ENCODE data around the gene SPDL1. TPM values are rescaled to one million over a fixed set of nuclear protein-coding genes. Genes with fewer than 3 reads are reported as not detected.

The SPDL1 gene, protein sequence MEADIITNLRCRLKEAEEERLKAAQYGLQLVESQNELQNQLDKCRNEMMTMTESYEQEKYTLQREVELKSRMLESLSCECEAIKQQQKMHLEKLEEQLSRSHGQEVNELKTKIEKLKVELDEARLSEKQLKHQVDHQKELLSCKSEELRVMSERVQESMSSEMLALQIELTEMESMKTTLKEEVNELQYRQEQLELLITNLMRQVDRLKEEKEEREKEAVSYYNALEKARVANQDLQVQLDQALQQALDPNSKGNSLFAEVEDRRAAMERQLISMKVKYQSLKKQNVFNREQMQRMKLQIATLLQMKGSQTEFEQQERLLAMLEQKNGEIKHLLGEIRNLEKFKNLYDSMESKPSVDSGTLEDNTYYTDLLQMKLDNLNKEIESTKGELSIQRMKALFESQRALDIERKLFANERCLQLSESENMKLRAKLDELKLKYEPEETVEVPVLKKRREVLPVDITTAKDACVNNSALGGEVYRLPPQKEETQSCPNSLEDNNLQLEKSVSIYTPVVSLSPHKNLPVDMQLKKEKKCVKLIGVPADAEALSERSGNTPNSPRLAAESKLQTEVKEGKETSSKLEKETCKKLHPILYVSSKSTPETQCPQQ
- 32.8 and 35.1 TPM in 2 replicates for total RNA-seq

DNA sequence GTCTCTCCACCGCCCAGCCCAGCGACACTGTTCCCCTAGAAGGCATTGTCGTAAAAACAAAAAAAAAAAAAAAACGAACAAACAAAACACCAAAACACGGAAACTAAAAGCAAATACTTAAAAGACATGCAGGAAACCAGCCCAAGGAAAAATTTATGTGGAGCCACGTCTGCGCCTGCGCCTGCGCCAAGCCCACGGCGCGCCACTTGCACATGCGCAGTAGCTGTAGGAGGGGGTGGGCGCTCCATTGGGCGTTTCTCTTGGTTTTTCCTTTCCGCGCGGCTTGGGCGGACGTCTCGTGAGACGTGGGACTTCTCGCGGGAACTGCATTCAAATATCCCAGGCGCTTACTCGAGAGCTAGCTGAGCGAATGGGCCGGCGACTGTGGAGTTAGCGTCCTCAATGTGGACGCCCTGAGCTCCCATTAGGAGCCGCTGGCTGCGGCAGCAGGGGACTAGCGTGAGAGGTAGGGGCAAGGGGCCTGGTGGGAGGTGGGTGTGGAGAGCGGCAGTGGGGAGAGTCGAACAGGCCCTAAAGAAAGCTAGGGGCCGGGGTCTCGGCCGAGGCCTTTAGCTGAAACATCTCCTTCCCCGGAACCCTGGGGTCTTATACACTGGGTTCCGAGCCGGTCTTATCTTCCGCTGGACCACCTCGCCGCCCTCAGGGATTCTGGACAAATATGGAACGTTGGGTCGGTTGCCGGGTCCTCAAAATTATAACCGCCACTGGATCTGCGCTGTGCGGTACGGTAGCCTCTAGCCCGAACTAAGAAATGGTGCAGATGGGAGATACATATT is at the start of gene SPDL1:
Gene SPDL1 (plus strand): TSS at position 350 of the 797 bp plus-strand sequence. CDS start 4,644 bp downstream, outside the sequence.
- DNase-seq (ENCODE audit: low read depth), result peak; percentile 92

- no peak for DNase-seq (ENCODE audit: low read depth)
These were observed 49.2 kb upstream of the SPDL1 start for GRCh38 chr5:169534311-169534880.

GRCh38 chr5:169534939-169535338 is 48.6 kb upstream of the SPDL1 start:
- no peak for DNase-seq (ENCODE audit: low read depth)

DNA sequence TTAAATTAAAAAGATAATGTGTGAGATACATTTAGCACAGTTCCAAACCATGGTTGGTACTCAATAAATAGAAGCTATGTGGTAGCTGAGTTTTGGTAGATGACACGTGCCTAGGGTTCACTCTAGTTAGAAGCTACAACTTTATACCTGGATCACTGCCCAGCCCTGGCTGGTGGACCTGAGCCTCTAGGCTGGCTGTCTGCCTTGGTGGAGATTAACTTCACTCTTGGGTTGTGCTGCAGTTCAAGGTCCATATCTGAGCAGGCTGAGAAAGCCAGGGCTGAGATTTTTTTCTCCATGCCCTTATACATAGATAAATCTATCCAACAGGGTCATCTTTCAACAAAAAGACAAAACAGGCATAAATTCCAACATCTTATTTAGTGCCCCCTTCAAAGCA is 44.6 kb upstream of the SPDL1 start:
- no peak for DNase-seq (ENCODE audit: low read depth)

DNA sequence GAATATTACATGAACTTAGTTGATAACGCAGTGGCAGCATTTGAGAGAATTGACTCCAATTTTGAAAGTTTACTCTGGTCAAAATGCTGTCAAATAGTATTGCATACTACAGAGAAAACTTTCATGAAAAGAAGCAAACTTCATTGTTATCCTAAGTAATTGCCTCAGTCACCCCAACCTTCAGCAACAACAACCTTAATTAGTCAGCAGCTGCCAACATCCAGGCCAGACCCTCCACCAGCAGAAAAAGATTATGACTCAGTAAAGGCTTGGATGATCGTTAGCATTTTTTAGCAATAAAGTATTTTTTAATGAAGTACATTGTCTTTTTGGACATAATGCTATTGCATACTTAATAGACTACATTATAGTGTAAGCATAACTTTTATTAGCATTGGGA is 40.8 kb upstream of the SPDL1 start:
- DNase-seq (ENCODE audit: low read depth), result no peak

DNA sequence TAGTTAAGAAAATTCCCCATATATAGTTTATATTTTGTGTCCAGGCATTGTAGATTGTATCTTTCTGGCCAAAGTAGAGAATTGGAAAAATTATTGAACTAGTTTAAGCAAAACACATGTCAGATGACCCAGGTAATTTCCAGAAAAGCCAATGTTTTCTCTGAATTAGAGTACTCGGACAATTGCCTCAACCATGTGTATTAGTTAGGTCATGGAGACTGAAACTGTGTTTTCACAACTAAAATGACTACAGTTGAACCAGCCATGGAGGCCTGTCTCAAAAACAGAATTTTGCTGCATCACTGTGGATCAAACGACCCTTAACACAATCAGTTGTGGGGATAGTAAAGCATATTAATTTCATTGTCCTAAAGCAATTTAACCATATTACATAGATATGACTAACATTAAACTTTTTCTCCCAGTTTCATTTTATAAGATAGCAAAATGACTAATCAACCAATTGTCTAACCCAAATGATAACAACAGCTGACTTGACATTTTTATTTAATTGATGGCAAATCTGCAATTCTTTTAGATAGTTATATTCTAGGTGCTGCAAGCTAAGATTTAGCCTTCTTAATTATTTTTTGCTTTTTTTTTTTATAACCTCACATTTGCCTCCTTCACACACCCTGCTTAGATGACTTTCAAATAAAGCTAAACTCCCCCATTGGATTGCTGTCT is 39.2 kb upstream of the SPDL1 start:
- DNase-seq (ENCODE audit: low read depth), result no peak

DNA sequence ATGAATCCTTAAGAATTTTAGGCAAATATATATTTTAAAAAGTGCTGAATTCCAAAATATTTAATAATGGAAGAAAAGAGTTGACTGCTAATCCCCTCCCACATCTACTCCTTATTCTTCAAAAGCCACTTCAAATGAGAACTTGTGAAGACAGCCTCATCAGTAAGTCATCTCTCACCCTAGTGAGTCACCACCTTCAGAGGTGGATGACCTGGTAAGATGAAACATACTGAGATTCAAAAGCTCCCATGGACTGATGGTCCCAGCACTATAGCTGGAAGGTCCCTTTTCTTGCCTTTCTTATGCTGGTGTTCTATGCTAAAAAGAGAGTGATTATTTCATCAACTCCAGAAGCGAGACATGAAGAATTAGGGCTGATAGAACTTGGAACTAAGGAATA is 37.8 kb upstream of the SPDL1 start:
- peak; percentile 66 for DNase-seq (ENCODE audit: low read depth)

GRCh38 chr5:169546346-169546745 is 37.2 kb upstream of the SPDL1 start:
- no peak for DNase-seq (ENCODE audit: low read depth)

DNA sequence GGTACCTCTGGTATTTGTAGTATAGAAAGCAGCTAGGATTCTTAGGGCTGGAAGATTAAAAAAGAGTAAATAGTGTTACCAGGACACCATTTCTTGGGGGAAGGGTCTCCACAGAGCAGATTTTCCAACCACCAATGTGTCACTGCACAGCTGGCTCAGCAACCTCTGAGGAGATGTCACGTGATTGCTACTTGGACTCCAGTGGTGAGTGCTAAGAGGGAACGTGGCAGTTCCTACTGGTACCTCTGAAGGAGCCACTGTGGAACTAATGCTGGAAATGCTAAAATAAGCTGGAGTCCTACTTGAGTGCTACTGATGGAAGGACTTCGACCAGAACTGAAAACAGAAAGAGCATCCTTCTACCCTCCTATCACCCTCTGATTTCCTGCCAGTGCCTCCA is 36.1 kb upstream of the SPDL1 start:
- peak; percentile 21 for DNase-seq (ENCODE audit: low read depth)

DNA sequence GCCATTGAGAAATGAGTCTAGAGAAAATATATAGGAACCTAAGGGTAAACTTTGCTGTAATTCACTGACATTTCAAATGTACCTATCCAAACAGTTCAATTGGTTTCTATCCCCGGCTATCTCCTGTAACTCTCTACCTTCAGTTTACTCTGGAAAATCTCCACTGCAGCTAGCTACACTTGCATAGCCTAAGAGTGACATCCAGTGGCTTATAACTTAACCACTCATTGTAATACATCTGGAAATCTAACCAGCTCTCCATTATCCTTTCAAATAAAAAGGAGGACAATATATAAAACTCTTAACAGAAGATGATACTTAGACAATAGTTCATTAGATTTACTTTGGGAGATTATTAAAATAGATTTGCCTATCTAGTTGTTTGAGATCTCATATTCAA is 35.3 kb upstream of the SPDL1 start:
- peak; percentile 62 for DNase-seq (ENCODE audit: low read depth)

- DNase-seq (ENCODE audit: low read depth), result no peak
These were observed 34.0 kb upstream of the SPDL1 start for GRCh38 chr5:169549453-169550100.

DNA sequence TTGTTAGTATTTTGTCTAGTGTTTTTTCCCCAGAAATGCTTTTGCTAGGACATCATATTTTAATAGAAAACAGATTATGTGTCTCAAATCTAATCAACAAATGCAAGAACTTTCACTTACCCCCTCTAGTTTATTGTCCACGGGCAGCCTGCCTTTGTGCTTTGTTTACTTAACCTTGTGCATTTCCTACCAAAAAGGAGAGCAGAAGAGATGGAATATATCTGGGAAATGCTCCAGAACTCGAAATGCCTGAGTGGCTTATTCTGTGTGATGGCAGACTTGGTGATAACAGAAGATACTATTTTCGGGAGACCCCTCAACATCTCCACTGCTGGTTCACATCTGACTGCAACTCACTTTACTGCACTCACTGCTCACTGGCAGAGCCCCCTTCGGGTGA is 33.3 kb upstream of the SPDL1 start:
- no peak for DNase-seq (ENCODE audit: low read depth)

DNA sequence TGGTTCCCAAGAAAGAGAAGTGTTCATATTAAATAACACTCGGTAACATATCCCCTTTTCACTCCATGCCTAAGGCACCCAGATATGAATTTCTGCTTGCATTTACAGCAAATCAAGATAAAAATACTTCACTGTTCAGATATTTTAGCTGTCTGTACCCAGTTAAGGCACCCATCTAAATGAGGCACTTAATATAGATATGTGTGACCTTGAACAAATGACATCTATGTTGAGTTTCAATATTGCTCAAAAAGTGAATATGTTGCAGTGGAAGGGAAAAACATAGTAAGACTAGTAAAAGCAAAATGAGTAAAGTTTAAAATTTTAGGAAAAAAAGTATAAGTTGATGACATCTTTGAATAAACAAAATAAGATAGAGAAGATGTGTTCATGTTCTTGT is 32.4 kb upstream of the SPDL1 start:
- no peak for DNase-seq (ENCODE audit: low read depth)

GRCh38 chr5:169551696-169552095 is 31.9 kb upstream of the SPDL1 start:
- no peak for DNase-seq (ENCODE audit: low read depth)

GRCh38 chr5:169554251-169554650 is 29.3 kb upstream of the SPDL1 start:
- no peak for DNase-seq (ENCODE audit: low read depth)

DNA sequence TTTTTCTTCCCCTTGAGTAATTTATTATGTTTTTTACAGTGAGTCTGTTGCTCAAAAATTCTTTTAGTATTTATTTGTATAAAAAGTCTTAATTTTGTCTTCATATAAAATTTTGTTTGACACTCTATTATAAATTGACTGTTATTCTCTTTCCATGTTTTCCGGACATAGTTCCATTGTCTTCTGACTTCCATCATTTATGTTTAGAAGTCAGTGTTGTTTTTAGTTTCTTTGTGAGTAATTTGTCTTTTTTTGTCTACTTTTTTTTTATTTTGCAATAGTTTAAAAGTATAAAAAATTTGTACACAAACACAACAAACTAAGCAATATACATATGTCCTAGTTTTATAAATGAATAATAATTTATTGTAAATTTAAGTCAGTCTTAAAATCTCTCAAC is 25.7 kb upstream of the SPDL1 start:
- no peak for DNase-seq (ENCODE audit: low read depth)

DNA sequence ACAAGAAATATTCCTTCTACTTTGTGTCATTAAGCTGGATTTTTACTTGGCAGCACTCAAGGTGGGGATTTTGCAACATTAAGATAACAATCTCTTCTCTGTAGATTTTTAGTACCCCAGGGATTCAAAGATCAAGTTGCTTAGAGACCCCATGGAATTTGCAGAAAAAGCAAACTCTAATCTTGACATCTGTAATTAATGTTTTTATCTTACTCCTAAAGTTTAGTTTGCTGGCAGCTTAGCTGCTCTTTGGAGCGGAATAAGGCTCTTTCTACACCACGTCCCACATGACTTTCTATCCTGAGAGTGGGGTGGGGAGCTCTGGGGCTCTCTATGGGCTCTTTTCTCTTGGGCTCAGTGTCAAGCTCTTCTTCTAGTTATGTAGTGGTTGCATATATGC is 21.7 kb upstream of the SPDL1 start:
- no peak for DNase-seq (ENCODE audit: low read depth)

DNA sequence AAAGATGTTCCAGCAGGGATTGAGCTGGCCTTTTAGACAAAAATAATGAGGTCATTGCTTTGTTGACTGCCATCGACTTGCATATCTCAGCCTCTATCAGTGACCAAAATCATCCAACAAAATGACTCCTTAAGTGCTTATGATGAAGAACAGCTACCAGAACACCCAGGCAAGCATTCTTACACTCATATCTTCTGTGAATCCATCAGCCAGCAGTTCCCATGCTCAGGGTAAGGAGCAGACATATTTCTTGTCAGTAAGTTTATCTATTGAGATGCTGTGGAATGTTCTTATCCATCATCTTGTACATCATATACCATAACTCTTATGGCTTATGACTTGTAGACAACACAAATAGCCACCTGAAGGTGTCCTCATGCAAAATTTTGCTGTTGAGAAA is 20.2 kb upstream of the SPDL1 start:
- no peak for DNase-seq (ENCODE audit: low read depth)

- no peak for DNase-seq (ENCODE audit: low read depth)
These were observed 17.4 kb upstream of the SPDL1 start for GRCh38 chr5:169566202-169566601.

DNA sequence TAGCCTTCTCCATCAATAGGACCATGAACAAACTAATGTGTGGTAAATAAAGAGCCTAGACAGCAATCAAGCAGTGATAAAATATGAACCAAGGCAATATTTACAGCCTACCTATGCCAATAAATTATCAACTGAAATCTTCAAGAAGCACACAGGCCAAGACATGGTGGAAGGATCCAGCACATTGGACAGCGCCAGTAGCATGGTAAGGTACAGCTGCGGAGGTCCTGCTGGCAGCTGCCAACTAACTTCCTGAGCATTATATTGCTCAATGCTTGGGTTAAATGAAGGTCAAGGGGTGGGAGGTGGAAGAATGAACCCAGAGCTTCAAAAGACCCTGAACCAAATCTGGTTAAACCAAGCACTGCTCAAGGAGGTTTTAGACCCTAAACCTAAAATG is 16.5 kb upstream of the SPDL1 start:
- DNase-seq (ENCODE audit: low read depth), result peak; percentile 41

DNA sequence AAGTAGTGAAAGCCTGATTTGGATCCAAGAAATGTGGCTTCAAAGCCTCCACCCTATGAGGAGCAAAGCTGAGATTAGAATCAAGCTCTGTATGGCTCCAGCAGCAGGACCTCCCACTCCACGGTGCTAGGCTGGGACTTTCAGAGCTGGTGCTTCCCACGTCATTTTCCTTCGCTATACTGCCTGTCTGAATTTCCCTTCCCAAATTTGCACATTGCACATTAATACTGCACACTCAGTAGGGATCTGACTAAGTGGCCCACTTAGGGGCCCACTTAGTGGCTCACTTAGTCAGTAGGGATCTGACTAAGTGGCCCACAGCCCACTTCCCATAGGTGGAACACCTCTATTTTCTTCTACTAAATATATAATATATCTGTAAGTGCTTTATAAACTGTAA is 14.1 kb upstream of the SPDL1 start:
- no peak for DNase-seq (ENCODE audit: low read depth)
